Caco-2 (cell line): ENCODE results near the gene CDK15. TPM values are rescaled to one million over a fixed set of nuclear protein-coding genes. Genes with fewer than 3 reads are reported as not detected.

ENCODE experiments used
- BruUV-seq: library from RNA; stranded (reverse); fragments of 400-500 nt; replicated peaks from 2 replicates; lab custom pipeline; 2021; lab: Mats Ljungman, UMichigan
- CTCF ChIA-PET: fragments of 300-600 bp; sonication (Branson Sonifier 250); formaldehyde crosslinking; loops from one replicate; lab custom pipeline; 2022; ENCODE audit warnings: antibody characterized with exemption; lab: Charles Lee
- POLR2A ChIA-PET: fragments of 300-600 bp; sonication (Branson Sonifier 250); formaldehyde crosslinking; loops from one replicate; lab custom pipeline; 2022; ENCODE audit warnings: antibody characterized with exemption; lab: Charles Lee
- DNase-seq, 2 experiments: peaks; one replicate each; pipeline versions ENCODE4 v3.0.0 to v3.0.0-alpha.2; 2020 to 2022
- H3K27me3 ChIP-seq: replicated peaks from 2 replicates; pipeline ENCODE4 v1.6.0; 2011; ENCODE audit warnings: low read length; ENCODE audit not compliant: control insufficient read depth, insufficient read depth
- H3K36me3 ChIP-seq: 2 replicates; pipeline ENCODE4 v1.5.1; 2011; ENCODE audit warnings: low read length; ENCODE audit not compliant: control insufficient read depth, insufficient read depth
- H3K4me1 ChIP-seq: fragments of 250-450 bp; sonication (Bioruptor Pico); 2 replicates; pipeline ENCODE4 v1.5.1; 2020; ENCODE audit warnings: mild to moderate bottlenecking
- H3K4me3 ChIP-seq: 2 replicates; pipeline ENCODE4 v1.5.1; 2011; ENCODE audit warnings: low read depth, mild to moderate bottlenecking, control low read depth, low read length
- H3K9me3 ChIP-seq: fragments of 250-450 bp; sonication (Bioruptor Pico); 2 replicates; pipeline ENCODE4 v1.5.1; 2020; ENCODE audit warnings: mild to moderate bottlenecking, moderate library complexity
- H3K27ac Mint-ChIP-seq: one replicate; pipeline ENCODE4 v1.8.0; 2022; ENCODE audit warnings: mixed read lengths; ENCODE audit not compliant: unreplicated experiment
- H3K27me3 Mint-ChIP-seq: one replicate; pipeline ENCODE4 v1.8.0; 2022; ENCODE audit warnings: mixed read lengths; ENCODE audit not compliant: insufficient read depth, unreplicated experiment
- H3K36me3 Mint-ChIP-seq: one replicate; pipeline ENCODE4 v1.8.0; 2022; ENCODE audit warnings: mild to moderate bottlenecking, mixed read lengths; ENCODE audit not compliant: insufficient read depth, unreplicated experiment
- H3K4me1 Mint-ChIP-seq: one replicate; pipeline ENCODE4 v1.8.0; 2022; ENCODE audit warnings: low read depth, mixed read lengths; ENCODE audit not compliant: unreplicated experiment
- H3K4me3 Mint-ChIP-seq: one replicate; pipeline ENCODE4 v1.8.0; 2022; ENCODE audit warnings: mild to moderate bottlenecking, moderate library complexity, mixed read lengths; ENCODE audit not compliant: unreplicated experiment
- H3K9me3 Mint-ChIP-seq: one replicate; pipeline ENCODE4 v1.8.0; 2022; ENCODE audit warnings: mixed read lengths; ENCODE audit not compliant: unreplicated experiment
- intact Hi-C: fragments of 100-400 bp; cut with micrococcal nuclease; formaldehyde crosslinking; loops from one replicate; pipeline ENCODE4 v1.10.0; 2022; ENCODE audit not compliant: unreplicated experiment
- total RNA-seq: library from RNA; stranded (reverse); gene quantifications from 2 replicates; pipeline ENCODE4 v1.2.3, GENCODE V29; 2022
- TF ChIP-seq, protein P1 (sequence below), 2 experiments: fragments of 200-600 bp in 1 of 2; IDR thresholded peaks; 1 replicate in 1 of 2; 2 replicates in 1 of 2; pipeline versions ENCODE4 v1.5.1 to v1.8.0; 2011 to 2022; ENCODE audit warnings: antibody characterized with exemption in 1 of 2, control low read depth in 1 of 2, inconsistent platforms in 1 of 2, low read depth in 1 of 2, low read length in 1 of 2, mild to moderate bottlenecking in 1 of 2, moderate library complexity in 1 of 2; ENCODE audit not compliant: insufficient read depth in 1 of 2, severe bottlenecking in 1 of 2, unreplicated experiment in 1 of 2

The CDK15 gene
- total RNA-seq, 1 experiment from 2014 or later, result not detected

DNA sequence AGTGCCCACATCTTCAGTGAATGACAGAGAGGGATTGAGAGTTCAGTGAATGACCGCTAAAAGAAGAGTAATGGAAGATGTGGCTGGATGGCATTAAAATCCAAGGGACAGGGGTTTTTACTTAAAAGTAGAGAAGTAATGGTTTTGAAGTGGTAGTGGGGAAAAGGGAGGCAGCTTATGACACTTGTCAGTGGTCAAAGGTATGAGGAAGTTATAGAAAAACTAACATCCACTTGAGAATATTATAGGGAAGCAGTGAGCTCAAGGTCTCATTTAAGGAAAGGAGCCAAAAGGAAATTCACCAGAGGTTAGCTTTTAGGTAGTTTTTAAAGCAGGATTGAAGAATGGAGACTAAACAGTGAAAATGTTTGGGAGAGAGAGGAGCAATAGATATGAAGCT, 24.3 kb downstream of the CDK15 start:
- Mint-ChIP-seq H3K4me1 (no peaks in the 10 kb centered on the region), H3K27ac (no peak overlapping the region), H3K27me3 (no peaks in the 10 kb centered on the region), H3K4me3 (no peak overlapping the region), H3K36me3 (no peaks in the 10 kb centered on the region), H3K9me3 (peaks cover 12% of the 10 kb centered on the region)
- intact Hi-C loops, result no loop called here
- POLR2A ChIA-PET, result no interaction called here
- H3K36me3 ChIP-seq, result no peaks in the 10 kb centered on the region
- no peaks in the 10 kb centered on the region for H3K9me3 ChIP-seq
- H3K4me1 ChIP-seq, result no peaks in the 10 kb centered on the region
- H3K4me3 ChIP-seq, result no peak overlapping the region
- no peak for DNase-seq
- TF ChIP-seq, protein P1, sequence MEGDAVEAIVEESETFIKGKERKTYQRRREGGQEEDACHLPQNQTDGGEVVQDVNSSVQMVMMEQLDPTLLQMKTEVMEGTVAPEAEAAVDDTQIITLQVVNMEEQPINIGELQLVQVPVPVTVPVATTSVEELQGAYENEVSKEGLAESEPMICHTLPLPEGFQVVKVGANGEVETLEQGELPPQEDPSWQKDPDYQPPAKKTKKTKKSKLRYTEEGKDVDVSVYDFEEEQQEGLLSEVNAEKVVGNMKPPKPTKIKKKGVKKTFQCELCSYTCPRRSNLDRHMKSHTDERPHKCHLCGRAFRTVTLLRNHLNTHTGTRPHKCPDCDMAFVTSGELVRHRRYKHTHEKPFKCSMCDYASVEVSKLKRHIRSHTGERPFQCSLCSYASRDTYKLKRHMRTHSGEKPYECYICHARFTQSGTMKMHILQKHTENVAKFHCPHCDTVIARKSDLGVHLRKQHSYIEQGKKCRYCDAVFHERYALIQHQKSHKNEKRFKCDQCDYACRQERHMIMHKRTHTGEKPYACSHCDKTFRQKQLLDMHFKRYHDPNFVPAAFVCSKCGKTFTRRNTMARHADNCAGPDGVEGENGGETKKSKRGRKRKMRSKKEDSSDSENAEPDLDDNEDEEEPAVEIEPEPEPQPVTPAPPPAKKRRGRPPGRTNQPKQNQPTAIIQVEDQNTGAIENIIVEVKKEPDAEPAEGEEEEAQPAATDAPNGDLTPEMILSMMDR (IDR thresholded peaks at IDR 0.05; ENCODE audit: insufficient read depth in 1 of 2, low read depth in 1 of 2, low read length in 1 of 2, severe bottlenecking in 1 of 2, unreplicated experiment in 1 of 2), result no peak
- H3K27me3 ChIP-seq, result no peaks in the 10 kb centered on the region
- CTCF ChIA-PET, result no interaction called here
- no TSS peak for BruUV-seq

DNA sequence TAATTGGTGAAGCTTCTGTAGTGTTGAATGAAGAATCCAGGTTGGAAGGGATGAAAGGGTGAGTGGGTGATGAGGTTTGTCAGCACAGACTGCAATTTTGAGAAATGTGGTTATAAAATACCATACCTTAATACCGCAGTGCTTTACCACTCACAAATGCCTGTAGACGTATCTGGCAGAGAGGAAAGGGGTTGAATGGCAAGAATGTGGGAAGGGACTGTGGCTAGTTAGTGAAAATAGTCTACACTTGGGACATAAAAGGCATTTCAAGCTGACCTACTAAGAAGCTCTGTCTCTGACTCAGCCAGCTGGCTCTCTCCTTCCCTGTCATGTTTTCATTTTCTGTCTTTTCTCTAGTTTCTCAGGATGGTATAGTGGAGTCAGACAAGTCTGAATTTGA, 25.1 kb downstream of the CDK15 start:
- H3K4me1 Mint-ChIP-seq, result no peaks in the 10 kb centered on the region
- POLR2A ChIA-PET, result no interaction called here
- peaks cover under 1% of the 10 kb centered on the region for H3K27me3 Mint-ChIP-seq
- Histone ChIP-seq H3K36me3 (no peaks in the 10 kb centered on the region), H3K4me1 (no peaks in the 10 kb centered on the region), H3K9me3 (no peaks in the 10 kb centered on the region), H3K4me3 (no peak overlapping the region), H3K27me3 (no peaks in the 10 kb centered on the region)
- no TSS peak for BruUV-seq
- no peaks in the 10 kb centered on the region for H3K36me3 Mint-ChIP-seq
- no peak for DNase-seq
- H3K27ac Mint-ChIP-seq, result no peak overlapping the region
- intact Hi-C loops, result no loop called here
- peaks cover 8% of the 10 kb centered on the region for H3K9me3 Mint-ChIP-seq
- TF ChIP-seq, protein P1 (IDR thresholded peaks at IDR 0.05; ENCODE audit: insufficient read depth in 1 of 2, low read depth in 1 of 2, low read length in 1 of 2, severe bottlenecking in 1 of 2, unreplicated experiment in 1 of 2), result no peak
- CTCF ChIA-PET, result no interaction called here
- H3K4me3 Mint-ChIP-seq, result no peak overlapping the region

DNA sequence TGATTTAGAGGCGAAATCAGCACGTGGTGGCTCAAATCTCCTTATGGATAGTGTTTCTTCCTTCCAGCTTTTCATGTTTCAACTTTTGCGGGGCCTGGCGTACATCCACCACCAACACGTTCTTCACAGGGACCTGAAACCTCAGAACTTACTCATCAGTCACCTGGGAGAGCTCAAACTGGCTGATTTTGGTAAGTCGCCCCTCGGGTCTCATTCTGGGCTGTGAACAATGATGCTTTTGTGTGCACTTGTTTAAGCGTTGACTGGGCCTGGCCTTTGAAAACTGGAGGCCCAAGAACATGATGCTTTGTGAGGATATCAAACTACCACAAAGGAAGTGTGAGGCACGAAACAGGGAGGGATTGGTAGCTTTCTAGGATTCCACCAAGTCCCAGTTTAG, 27.4 kb downstream of the CDK15 start:
- Mint-ChIP-seq H3K4me1 (no peaks in the 10 kb centered on the region), H3K36me3 (no peaks in the 10 kb centered on the region), H3K27ac (no peak overlapping the region), H3K9me3 (peaks cover 8% of the 10 kb centered on the region), H3K4me3 (no peak overlapping the region), H3K27me3 (peaks cover 2% of the 10 kb centered on the region)
- no peak for DNase-seq
- TF ChIP-seq, protein P1 (IDR thresholded peaks at IDR 0.05; ENCODE audit: insufficient read depth in 1 of 2, low read depth in 1 of 2, low read length in 1 of 2, severe bottlenecking in 1 of 2, unreplicated experiment in 1 of 2), result no peak
- CTCF ChIA-PET, result no interaction called here
- Histone ChIP-seq H3K36me3 (no peaks in the 10 kb centered on the region), H3K9me3 (no peaks in the 10 kb centered on the region), H3K4me3 (no peak overlapping the region), H3K27me3 (no peaks in the 10 kb centered on the region), H3K4me1 (no peaks in the 10 kb centered on the region)
- POLR2A ChIA-PET, result no interaction called here
- intact Hi-C loops, result no loop called here
- no TSS peak for BruUV-seq
